Activated CD4-positive, alpha-beta T cell treated with anti-CD3 and anti-CD28 coated beads, Interleukin-2, amount 50 U/mL, for 16 hours (primary cell): ENCODE data around the gene ATG3.
"Not testable (repeated sequence)": the region's sequence is repeated elsewhere in the genome, so short reads cannot be mapped to it uniquely, and the experiment has no call there.

ENCODE experiments used
- DNase-seq: peaks from one replicate; pipeline ENCODE4 v3.0.0-alpha.2; 2020

The ATG3 gene

GRCh38 chr3:112497897-112498548 lies 63.7 kb downstream of the ATG3 start:
- no peak for DNase-seq

- DNase-seq: no peak
These were observed 65.2 kb downstream of the ATG3 start for GRCh38 chr3:112496366-112497067.

- not testable (repeated sequence) for DNase-seq
These were observed 67.4 kb downstream of the ATG3 start for GRCh38 chr3:112494448-112494767.

DNA sequence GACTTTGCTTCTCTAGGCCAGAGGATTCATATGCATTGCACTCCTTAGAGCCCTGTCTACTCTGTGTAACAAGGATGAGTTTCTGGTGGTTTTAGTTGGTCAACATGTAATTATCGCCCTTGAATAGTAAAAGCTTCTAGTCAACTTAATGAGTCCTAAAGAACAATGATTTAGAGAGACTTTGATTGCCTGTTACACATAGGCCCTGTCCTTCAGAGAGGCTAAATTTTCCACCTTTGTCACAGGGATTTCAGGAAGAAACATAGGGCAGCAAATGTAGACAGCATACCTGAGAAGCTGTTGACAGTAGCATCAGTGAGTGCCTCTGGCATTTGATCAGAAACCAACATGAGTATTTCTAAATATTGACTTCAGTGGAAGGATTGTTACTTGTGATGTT lies 69.6 kb downstream of the ATG3 start:
- no peak for DNase-seq

GRCh38 chr3:112491373-112491772 lies 70.4 kb downstream of the ATG3 start:
- no peak for DNase-seq

- no peak for DNase-seq
These were observed 71.9 kb downstream of the ATG3 start for GRCh38 chr3:112489674-112490479.

- no peak for DNase-seq
These were observed 74.8 kb downstream of the ATG3 start for GRCh38 chr3:112486811-112487505.

- no peak for DNase-seq
These were observed 77.4 kb downstream of the ATG3 start for GRCh38 chr3:112484352-112484751.

DNA sequence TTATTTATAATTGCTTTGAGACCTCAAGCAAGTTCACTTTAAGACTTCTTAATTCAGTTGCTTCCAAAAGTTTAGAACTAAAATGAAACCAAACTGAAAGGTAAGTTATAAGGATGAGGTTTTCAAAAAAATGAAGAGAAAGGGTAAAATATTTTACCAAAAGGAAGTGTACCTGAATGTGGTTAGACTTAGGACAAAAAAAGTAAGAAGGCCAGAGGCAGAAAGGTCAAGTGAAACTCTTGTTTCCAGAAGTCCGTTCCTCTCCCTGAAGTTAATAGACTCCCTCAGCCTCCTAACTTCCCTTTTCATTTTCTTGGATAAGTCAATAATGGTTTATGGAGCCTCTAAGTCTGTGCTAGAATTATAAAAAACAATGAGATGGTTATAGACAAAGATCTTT lies 79.1 kb downstream of the ATG3 start:
- no peak for DNase-seq
